Measurements from ENCODE around the gene DOCK4. TPM values are rescaled to one million over a fixed set of nuclear protein-coding genes. Genes with fewer than 3 reads are reported as not detected.

Gene DOCK4
- total and polyA plus RNA-seq, 2 of the 8 experiments (the other 6 are each of a cell fraction or from before 2014, with no cell fraction given) = 5.1 to 23.6 TPM

DNA sequence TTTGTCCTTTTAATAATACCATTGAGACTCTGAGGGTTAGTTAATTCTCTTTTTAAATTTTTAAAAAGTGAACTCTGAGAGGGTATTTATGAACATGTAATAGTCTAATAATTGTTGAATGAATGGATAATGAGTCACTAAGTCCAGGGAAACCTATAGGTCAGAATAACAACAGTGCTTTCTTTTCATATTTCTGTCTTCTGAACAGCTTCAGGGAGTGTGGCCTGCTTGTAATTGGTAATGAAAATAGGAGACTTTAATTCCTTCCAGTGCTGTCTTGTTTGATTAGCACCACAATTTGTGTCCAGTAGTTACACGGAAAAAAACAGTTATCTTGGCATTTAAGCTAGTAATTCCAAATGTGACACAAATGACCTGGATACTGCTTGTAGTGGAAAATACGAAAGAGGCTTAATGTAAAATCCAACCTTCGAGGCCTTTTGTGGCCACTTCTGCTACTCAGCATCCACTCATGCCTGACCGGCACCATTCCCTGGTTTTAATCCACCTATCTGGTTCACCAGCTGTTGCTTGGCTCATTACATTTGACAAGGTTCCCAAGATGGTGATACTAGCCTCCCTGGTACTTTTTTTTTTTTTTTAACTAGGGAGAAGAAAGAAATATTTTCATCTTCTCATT lies 494.7 kb downstream of the DOCK4 start:
- Histone ChIP-seq H3K14ac (ENCODE audit: insufficient read length) (no peak overlapping the region), H3K36me3 (ENCODE audit: control insufficient read depth in 2 of 4, insufficient read depth in 4 of 4, low read length in 3 of 4) (no peaks in the 10 kb centered on the region), H2BK15ac (ENCODE audit: low read length) (no peak overlapping the region), H2BK5ac (ENCODE audit: low read depth, low read length) (no peak overlapping the region), H3K56ac (replicated peaks; ENCODE audit: insufficient read length, low read depth, low read length) (no peak overlapping the region), H3K9ac (replicated peaks in 1 of 4; ENCODE audit: extremely low read depth in 1 of 4, low read depth in 3 of 4, low read length in 3 of 4) (no peak overlapping the region), H2BK20ac (ENCODE audit: low read length) (no peak overlapping the region), H2BK120ac (replicated peaks; ENCODE audit: low read depth, low read length) (no peak overlapping the region), H3K4me2 (ENCODE audit: insufficient read depth in 1 of 2, low read depth in 2 of 2, low read length in 2 of 2) (no peak overlapping the region), H3K4me3 (ENCODE audit: extremely low read depth in 1 of 4, insufficient read depth in 2 of 4, low read depth in 3 of 4, low read length in 4 of 4) (no peak overlapping the region), H4K20me1 (replicated peaks in 1 of 2; ENCODE audit: control insufficient read depth in 1 of 2, insufficient read depth in 2 of 2, low read length in 2 of 2) (no peaks in the 10 kb centered on the region), H3K18ac (ENCODE audit: extremely low read depth, low read length) (no peak overlapping the region), H4K5ac (ENCODE audit: insufficient read length, low read depth, low read length) (no peak overlapping the region), H3K23me2 (ENCODE audit: low read depth, low read length) (no peaks in the 10 kb centered on the region), H3K79me1 (ENCODE audit: low read depth, low read length) (no peaks in the 10 kb centered on the region), H4K8ac (ENCODE audit: extremely low read depth, insufficient read depth, low read length) (no peak overlapping the region), H3K27me3 (replicated peaks in 1 of 4; ENCODE audit: control insufficient read depth in 3 of 4, extremely low read depth in 1 of 4, insufficient read depth in 3 of 4, low read length in 3 of 4) (peaks cover 0 to 1% (median 0%) of the 10 kb centered on the region in 4 experiments; a peak in 1 of 7 replicates), H3K9me3 (ENCODE audit: insufficient read depth in 2 of 2, low read depth in 1 of 2, low read length in 1 of 2) (peaks cover 1 to 5% of the 10 kb centered on the region in 2 experiments; a peak in 2 of 4 replicates), H3K79me2 (ENCODE audit: control insufficient read depth in 1 of 2, insufficient read depth in 2 of 2, low read length in 2 of 2) (no peaks in the 10 kb centered on the region), H3K27ac (ENCODE audit: low read depth, low read length) (no peak overlapping the region), H3K4ac (replicated peaks; ENCODE audit: insufficient read length, low read depth, low read length) (no peak overlapping the region), H3K23ac (ENCODE audit: insufficient read length) (no peak overlapping the region), H2AK5ac (ENCODE audit: low read depth, low read length) (no peak overlapping the region), H3K4me1 (replicated peaks in 1 of 4; ENCODE audit: control insufficient read depth in 3 of 4, insufficient read depth in 4 of 4, low read length in 3 of 4) (no peaks in the 10 kb centered on the region), H4K91ac (replicated peaks; ENCODE audit: insufficient read length, low read length) (no peak overlapping the region), H2AFZ (ENCODE audit: low read length) (no peak overlapping the region), H2BK12ac (ENCODE audit: low read depth, low read length) (no peak overlapping the region)
- TF ChIP-seq BACH1 (IDR thresholded peaks at IDR 0.05; ENCODE audit: low read length) (no peak), SIN3A (conservative IDR thresholded peaks at IDR 0.05 in 1 of 2, IDR thresholded peaks at IDR 0.05 in 1 of 2; ENCODE audit: low read depth in 1 of 2, low read length in 2 of 2) (no peak), TCF12 (IDR thresholded peaks at IDR 0.05; ENCODE audit: low read depth, low read length) (no peak)
- TF ChIP-seq, protein P1, sequence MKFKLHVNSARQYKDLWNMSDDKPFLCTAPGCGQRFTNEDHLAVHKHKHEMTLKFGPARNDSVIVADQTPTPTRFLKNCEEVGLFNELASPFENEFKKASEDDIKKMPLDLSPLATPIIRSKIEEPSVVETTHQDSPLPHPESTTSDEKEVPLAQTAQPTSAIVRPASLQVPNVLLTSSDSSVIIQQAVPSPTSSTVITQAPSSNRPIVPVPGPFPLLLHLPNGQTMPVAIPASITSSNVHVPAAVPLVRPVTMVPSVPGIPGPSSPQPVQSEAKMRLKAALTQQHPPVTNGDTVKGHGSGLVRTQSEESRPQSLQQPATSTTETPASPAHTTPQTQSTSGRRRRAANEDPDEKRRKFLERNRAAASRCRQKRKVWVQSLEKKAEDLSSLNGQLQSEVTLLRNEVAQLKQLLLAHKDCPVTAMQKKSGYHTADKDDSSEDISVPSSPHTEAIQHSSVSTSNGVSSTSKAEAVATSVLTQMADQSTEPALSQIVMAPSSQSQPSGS (IDR thresholded peaks at IDR 0.05; ENCODE audit: low read length) = no peak
- FAIRE-seq (no peak), DNase-seq (ENCODE audit: low read depth in 1 of 2, low spot score in 2 of 2) (no peak)
- ChIA-PET POLR2A (ENCODE audit: partially characterized antibody) (no interaction called here), CTCF (ENCODE audit: partially characterized antibody) (interaction anchor here (0.6 to 7.2 kb wide), 4 partner anchors 18 to 768 kb away, joined by 3 to 37 read pairs (median 6); no protein-coding TSS in a partner anchor)
- 92% methylated on average over 4 of the region's 4 CpGs; no CpG with 5 or more reads in 1 of the 2 experiments for WGBS, 2 experiments (ENCODE audit: extremely low coverage in 1 of 2, insufficient coverage in 1 of 2, insufficient read length in 1 of 2, insufficient replicate concordance in 2 of 2, low coverage in 1 of 2, low lambda C conversion rate in 2 of 2, missing lambda C conversion rate in 1 of 2)

Data from H1 (cell line).